AML-193 (cell line): ENCODE results near the gene CASTOR2.
"Not testable (repeated sequence)": the region's sequence is repeated elsewhere in the genome, so short reads cannot be mapped to it uniquely, and the experiment has no call there.

ENCODE experiments used
- DNase-seq, 2 experiments: peaks; one replicate each; lab custom pipeline; 2025; lab: John Stamatoyannopoulos, UW

CASTOR2 gene

GRCh38 chr7:75050501-75050900 is 86.0 kb downstream of the CASTOR2 start:
- no peak for DNase-seq

DNA sequence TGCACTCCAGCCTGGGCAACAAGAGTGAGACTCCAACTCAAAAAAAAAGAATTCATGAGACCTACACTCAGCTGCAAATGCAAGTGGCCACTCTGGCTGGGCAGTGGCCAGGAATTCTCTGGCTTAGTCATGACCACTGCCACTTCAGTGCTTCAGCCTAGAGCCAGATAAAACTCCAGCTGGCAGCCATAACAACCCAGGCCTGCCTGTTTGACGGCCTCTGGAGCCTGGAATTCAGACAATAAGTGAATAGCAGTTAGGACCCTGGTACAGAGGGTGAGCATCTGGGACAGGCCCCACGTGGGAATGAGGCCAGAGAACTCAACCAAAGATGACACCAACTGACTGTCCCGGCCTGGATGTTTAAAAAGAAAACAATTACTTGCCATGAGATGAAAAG is 90.2 kb downstream of the CASTOR2 start:
- no peak for DNase-seq

DNA sequence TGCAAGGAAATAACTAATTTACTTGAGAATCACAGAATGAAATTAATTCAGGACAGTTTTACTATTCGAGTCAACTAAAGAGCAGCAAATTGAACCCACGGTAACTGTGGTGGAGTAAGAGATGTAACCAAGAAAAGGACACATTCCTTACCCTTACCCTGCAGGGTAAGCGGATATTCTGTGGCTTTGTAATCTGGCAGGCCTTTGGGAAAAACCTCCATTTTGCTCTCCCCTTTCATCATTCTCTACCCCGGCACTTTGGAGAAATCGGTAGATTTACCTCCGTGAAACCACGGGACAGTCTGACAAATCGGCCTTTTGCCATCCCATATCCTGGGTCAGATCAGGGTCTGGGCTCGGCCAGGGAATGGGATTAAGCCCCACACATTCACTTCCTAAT is 90.7 kb downstream of the CASTOR2 start:
- no peak for DNase-seq

DNA sequence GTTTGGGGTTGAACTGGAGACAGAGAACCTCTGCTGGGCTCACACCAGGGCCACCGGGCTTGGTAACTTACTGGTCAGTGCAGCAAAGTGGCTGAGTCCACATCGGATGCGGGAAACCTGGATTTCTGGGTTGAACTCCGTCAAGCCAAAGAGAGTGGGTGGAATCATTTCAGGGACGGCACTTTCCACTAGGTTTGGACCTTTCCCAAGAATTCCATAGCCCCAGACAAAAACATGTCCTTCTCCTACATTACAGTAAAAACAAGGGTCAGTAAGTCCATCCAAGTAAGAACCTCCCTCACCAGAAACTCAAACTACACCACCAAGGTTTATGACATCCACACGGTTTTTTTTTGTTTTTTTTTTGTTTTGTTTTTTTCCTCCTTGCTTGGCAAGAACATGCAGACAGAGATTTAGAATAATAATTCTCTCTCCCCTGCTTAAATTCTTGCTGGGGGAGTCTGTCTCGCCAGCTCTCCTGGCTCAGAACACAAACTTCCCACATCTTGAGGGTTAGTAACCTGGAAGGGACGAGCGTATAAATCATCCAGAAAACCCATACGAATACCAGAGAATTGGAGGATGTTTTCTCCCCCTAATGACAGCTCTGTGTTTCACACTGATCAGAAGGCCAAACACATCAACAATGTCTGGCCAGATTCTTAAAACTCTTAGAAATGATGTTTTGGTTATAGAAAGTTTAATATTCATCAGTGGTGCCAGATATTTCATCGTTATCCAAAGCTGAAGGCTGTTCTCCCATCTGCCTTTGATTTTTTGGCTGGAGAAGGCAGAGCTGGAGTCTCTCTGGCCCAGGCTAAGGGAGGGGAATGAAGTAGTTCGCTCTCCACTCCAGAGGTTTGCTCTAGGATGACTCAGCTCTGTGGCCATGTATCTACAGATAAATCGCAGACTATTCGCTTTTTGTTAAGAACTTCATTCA is 91.6 kb downstream of the CASTOR2 start:
- DNase-seq: no peak

DNA sequence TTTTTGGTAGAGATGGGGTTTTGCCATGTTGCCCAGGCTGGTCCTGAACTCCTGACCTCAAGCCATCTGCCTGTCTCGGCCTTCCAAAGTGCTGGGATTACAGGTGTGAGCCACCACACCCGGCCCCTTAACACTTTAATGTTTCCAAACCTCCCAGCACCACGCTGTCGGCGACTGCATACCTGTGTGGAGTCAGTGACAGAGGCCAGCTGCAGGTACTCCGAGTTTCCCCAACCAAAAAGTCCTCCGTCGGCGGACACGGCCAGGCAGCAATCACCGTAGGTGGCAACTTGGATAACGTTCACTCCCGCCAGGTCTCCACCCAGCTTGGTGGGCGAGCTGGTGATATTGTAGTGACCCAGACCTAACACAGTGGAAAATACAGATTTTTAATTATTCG is 93.9 kb downstream of the CASTOR2 start:
- no peak for DNase-seq

- no peak for DNase-seq
Observed at GRCh38 chr7:75064291-75064690, 99.8 kb downstream of the CASTOR2 start.

GRCh38 chr7:75064801-75065200 is 100.3 kb downstream of the CASTOR2 start:
- DNase-seq: no peak

GRCh38 chr7:75066521-75066920 is 102.0 kb downstream of the CASTOR2 start:
- DNase-seq: no peak

DNA sequence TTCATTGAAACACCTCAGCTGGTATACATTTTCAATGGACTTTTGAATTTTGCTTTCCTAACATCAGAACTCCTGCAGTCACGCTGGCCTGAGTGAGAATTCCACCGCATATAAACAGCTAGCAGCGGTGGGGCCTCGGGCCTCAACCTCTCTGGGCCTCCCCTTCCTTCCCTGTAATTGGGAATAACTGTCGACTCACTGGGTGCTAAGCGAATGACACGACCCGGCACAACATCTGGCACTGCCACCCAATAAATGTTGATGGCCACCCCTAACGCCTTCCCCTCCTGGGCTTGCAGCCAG is 108.4 kb downstream of the CASTOR2 start:
- DNase-seq: no peak

- DNase-seq: not testable (repeated sequence)
Observed at GRCh38 chr7:75074262-75074641, 109.7 kb downstream of the CASTOR2 start.
